Measurements from ENCODE around the gene MME. TPM values are rescaled to one million over a fixed set of nuclear protein-coding genes. Genes with fewer than 3 reads are reported as not detected.
A peak's percentile ranks its signal among the peaks of the same experiment; 100 is the strongest.

The MME gene
- total RNA-seq, 1 donor: 102 TPM

- Histone ChIP-seq H3K9me3 (ENCODE audit: low read depth, low read length) (no peaks in the 10 kb centered on the region), H3K36me3 (ENCODE audit: insufficient read depth, low read length) (no peaks in the 10 kb centered on the region), H2AFZ (ENCODE audit: low read length) (peak overlapping the region; percentile 13), H4K20me1 (ENCODE audit: insufficient read depth, low read length) (no peaks in the 10 kb centered on the region), H3K79me2 (ENCODE audit: insufficient read depth, low read length) (no peaks in the 10 kb centered on the region), H3K4me1 (ENCODE audit: insufficient read depth, low read length) (peaks cover 2% of the 10 kb centered on the region), H3K4me2 (ENCODE audit: insufficient read depth, low read length) (no peak overlapping the region), H3K27me3 (ENCODE audit: insufficient read depth, low read length) (no peaks in the 10 kb centered on the region), H3K4me3 (ENCODE audit: insufficient read depth, low read length) (no peak overlapping the region), H3K27ac (ENCODE audit: low read depth, low read length) (no peak overlapping the region)
- DNase-seq (ENCODE audit: insufficient read length, low spot score, missing footprints): no peak
- TF ChIP-seq, protein P1, sequence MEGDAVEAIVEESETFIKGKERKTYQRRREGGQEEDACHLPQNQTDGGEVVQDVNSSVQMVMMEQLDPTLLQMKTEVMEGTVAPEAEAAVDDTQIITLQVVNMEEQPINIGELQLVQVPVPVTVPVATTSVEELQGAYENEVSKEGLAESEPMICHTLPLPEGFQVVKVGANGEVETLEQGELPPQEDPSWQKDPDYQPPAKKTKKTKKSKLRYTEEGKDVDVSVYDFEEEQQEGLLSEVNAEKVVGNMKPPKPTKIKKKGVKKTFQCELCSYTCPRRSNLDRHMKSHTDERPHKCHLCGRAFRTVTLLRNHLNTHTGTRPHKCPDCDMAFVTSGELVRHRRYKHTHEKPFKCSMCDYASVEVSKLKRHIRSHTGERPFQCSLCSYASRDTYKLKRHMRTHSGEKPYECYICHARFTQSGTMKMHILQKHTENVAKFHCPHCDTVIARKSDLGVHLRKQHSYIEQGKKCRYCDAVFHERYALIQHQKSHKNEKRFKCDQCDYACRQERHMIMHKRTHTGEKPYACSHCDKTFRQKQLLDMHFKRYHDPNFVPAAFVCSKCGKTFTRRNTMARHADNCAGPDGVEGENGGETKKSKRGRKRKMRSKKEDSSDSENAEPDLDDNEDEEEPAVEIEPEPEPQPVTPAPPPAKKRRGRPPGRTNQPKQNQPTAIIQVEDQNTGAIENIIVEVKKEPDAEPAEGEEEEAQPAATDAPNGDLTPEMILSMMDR (IDR thresholded peaks at IDR 0.05; ENCODE audit: extremely low read depth, low read depth, low read length): no peak
Measured at GRCh38 chr3:155154255-155154654, 74.1 kb downstream of the MME start.

GRCh38 chr3:155158346-155159037 lies 78.4 kb downstream of the MME start:
- no peaks in the 10 kb centered on the region for H3K36me3 ChIP-seq (ENCODE audit: insufficient read depth, low read length)
- H3K27ac ChIP-seq (ENCODE audit: low read depth, low read length): no peak overlapping the region
- no peaks in the 10 kb centered on the region for H3K79me2 ChIP-seq (ENCODE audit: insufficient read depth, low read length)
- H3K4me2 ChIP-seq (ENCODE audit: insufficient read depth, low read length): no peak overlapping the region
- no peaks in the 10 kb centered on the region for H4K20me1 ChIP-seq (ENCODE audit: insufficient read depth, low read length)
- H3K27me3 ChIP-seq (ENCODE audit: insufficient read depth, low read length): no peaks in the 10 kb centered on the region
- no peak overlapping the region for H3K4me3 ChIP-seq (ENCODE audit: insufficient read depth, low read length)
- TF ChIP-seq, protein P1 (IDR thresholded peaks at IDR 0.05; ENCODE audit: extremely low read depth, low read depth, low read length): no peak
- DNase-seq (ENCODE audit: insufficient read length, low spot score, missing footprints): no peak
- H3K9me3 ChIP-seq (ENCODE audit: low read depth, low read length): no peaks in the 10 kb centered on the region
- H3K4me1 ChIP-seq (ENCODE audit: insufficient read depth, low read length): peaks cover 2% of the 10 kb centered on the region
- no peak overlapping the region for H2AFZ ChIP-seq (ENCODE audit: low read length)

DNA sequence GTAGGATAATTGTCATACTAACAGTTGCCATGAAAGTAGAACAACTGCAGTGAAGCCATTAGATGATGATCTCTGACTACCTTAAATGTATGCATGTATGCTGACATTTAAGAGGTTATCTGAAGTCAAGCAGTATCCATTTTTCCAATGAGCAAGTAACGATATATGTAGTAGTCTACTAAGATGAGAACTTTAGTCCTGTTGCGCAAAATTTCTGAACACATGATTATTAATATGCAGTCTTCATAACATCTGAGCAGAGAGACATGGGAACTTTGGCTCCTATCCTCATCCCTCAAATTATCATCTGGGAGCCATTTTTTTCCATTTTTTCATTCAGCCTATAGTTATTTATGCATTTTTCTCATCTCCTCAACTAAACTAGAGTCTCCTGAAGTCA lies 79.2 kb downstream of the MME start:
- H3K9me3 ChIP-seq (ENCODE audit: low read depth, low read length): no peaks in the 10 kb centered on the region
- no peak overlapping the region for H2AFZ ChIP-seq (ENCODE audit: low read length)
- no peak for DNase-seq (ENCODE audit: insufficient read length, low spot score, missing footprints)
- TF ChIP-seq, protein P1 (IDR thresholded peaks at IDR 0.05; ENCODE audit: extremely low read depth, low read depth, low read length): no peak
- no peak overlapping the region for H3K4me3 ChIP-seq (ENCODE audit: insufficient read depth, low read length)
- no peak overlapping the region for H3K4me2 ChIP-seq (ENCODE audit: insufficient read depth, low read length)
- H3K27me3 ChIP-seq (ENCODE audit: insufficient read depth, low read length): no peaks in the 10 kb centered on the region
- no peaks in the 10 kb centered on the region for H3K36me3 ChIP-seq (ENCODE audit: insufficient read depth, low read length)
- no peak overlapping the region for H3K27ac ChIP-seq (ENCODE audit: low read depth, low read length)
- no peaks in the 10 kb centered on the region for H4K20me1 ChIP-seq (ENCODE audit: insufficient read depth, low read length)
- H3K4me1 ChIP-seq (ENCODE audit: insufficient read depth, low read length): peaks cover 2% of the 10 kb centered on the region
- H3K79me2 ChIP-seq (ENCODE audit: insufficient read depth, low read length): no peaks in the 10 kb centered on the region

GRCh38 chr3:155161640-155162292 lies 81.6 kb downstream of the MME start:
- H3K36me3 ChIP-seq (ENCODE audit: insufficient read depth, low read length): no peaks in the 10 kb centered on the region
- no peaks in the 10 kb centered on the region for H3K27me3 ChIP-seq (ENCODE audit: insufficient read depth, low read length)
- no peak overlapping the region for H3K4me2 ChIP-seq (ENCODE audit: insufficient read depth, low read length)
- H3K79me2 ChIP-seq (ENCODE audit: insufficient read depth, low read length): no peaks in the 10 kb centered on the region
- H2AFZ ChIP-seq (ENCODE audit: low read length): no peak overlapping the region
- no peak overlapping the region for H3K27ac ChIP-seq (ENCODE audit: low read depth, low read length)
- no peak for DNase-seq (ENCODE audit: insufficient read length, low spot score, missing footprints)
- no peaks in the 10 kb centered on the region for H3K9me3 ChIP-seq (ENCODE audit: low read depth, low read length)
- TF ChIP-seq, protein P1 (IDR thresholded peaks at IDR 0.05; ENCODE audit: extremely low read depth, low read depth, low read length): no peak
- no peak overlapping the region for H3K4me3 ChIP-seq (ENCODE audit: insufficient read depth, low read length)
- no peaks in the 10 kb centered on the region for H3K4me1 ChIP-seq (ENCODE audit: insufficient read depth, low read length)
- H4K20me1 ChIP-seq (ENCODE audit: insufficient read depth, low read length): no peaks in the 10 kb centered on the region
